CD4-positive, CD25-positive, alpha-beta regulatory T cell (primary cell): Measurements from ENCODE around the gene PIK3CA. TPM values are rescaled to one million over a fixed set of nuclear protein-coding genes. Genes with fewer than 3 reads are reported as not detected.

Experiments
- ATAC-seq, 2 donors: fragments of 150-1000 bp; cut with Tn5 transposase; one replicate each; pipeline ENCODE4 v1.10.0; 2021; ENCODE audit warnings: low read depth in 2 of 2, moderate number of reproducible peaks in 2 of 2, moderate library complexity in 1 of 2
- DNase-seq, 3 donors: peaks; one replicate each; pipeline versions ENCODE4 v3.0.0 to v3.0.0-alpha.2; 2012 to 2022; ENCODE audit warnings: mixed read lengths in 1 of 3
- H3K27ac ChIP-seq: one replicate; pipeline ENCODE4 v1.7.0; 2013; ENCODE audit warnings: mild to moderate bottlenecking, low read length; ENCODE audit not compliant: insufficient read depth, poor library complexity, severe bottlenecking
- H3K27me3 ChIP-seq: one replicate; pipeline ENCODE4 v1.7.0; 2013; ENCODE audit warnings: low read length; ENCODE audit not compliant: control insufficient read depth, insufficient read depth
- H3K36me3 ChIP-seq: one replicate; pipeline ENCODE4 v1.7.0; 2013; ENCODE audit warnings: mild to moderate bottlenecking, low read length, moderate library complexity; ENCODE audit not compliant: control insufficient read depth, insufficient read depth
- H3K4me1 ChIP-seq: 2 replicates; pipeline ENCODE4 v1.7.0; 2013; ENCODE audit warnings: mild to moderate bottlenecking, low read length; ENCODE audit not compliant: insufficient read depth, control insufficient read depth, poor library complexity, severe bottlenecking
- H3K4me3 ChIP-seq: one replicate; pipeline ENCODE4 v1.7.0; 2013; ENCODE audit warnings: low read depth, mild to moderate bottlenecking, low read length, moderate library complexity
- H3K9me3 ChIP-seq, 2 experiments: 1 replicate in 1 of 2; 2 replicates in 1 of 2; pipeline ENCODE4 v1.7.0; 2013; ENCODE audit warnings: low read length in 2 of 2, mild to moderate bottlenecking in 1 of 2, moderate library complexity in 1 of 2; ENCODE audit not compliant: control insufficient read depth in 2 of 2
- H3K27ac Mint-ChIP-seq, 3 donors: one replicate each; pipeline ENCODE4 v1.8.0; 2020 to 2022; ENCODE audit warnings: mild to moderate bottlenecking in 3 of 3, mixed read lengths in 3 of 3, moderate library complexity in 2 of 3
- H3K27me3 Mint-ChIP-seq: one replicate; pipeline ENCODE4 v1.8.0; 2022; ENCODE audit warnings: mild to moderate bottlenecking, mixed read lengths
- H3K36me3 Mint-ChIP-seq: one replicate; pipeline ENCODE4 v1.8.0; 2020; ENCODE audit warnings: mixed read lengths
- H3K4me1 Mint-ChIP-seq, 4 donors: one replicate each; pipeline ENCODE4 v1.8.0; 2020 to 2022; ENCODE audit warnings: mixed read lengths in 4 of 4, mild to moderate bottlenecking in 1 of 4
- H3K4me3 Mint-ChIP-seq, 4 donors: one replicate each; pipeline ENCODE4 v1.8.0; 2020 to 2022; ENCODE audit warnings: mild to moderate bottlenecking in 4 of 4, mixed read lengths in 4 of 4, moderate library complexity in 3 of 4
- H3K9me3 Mint-ChIP-seq, 7 donors: one replicate each; pipeline ENCODE4 v1.8.0; 2020 to 2022; ENCODE audit warnings: mixed read lengths in 7 of 7, mild to moderate bottlenecking in 3 of 7, moderate library complexity in 2 of 7
- polyA plus RNA-seq, 4 donors: library from polyadenylated mRNA; unstranded; fragments of 300-500 nt; fragmentation: Illumina TruSeq; gene quantifications; one replicate each; pipeline ENCODE4 v1.2.3, GENCODE V29; 2021
- total RNA-seq: library from RNA; stranded (reverse); gene quantifications from one replicate; pipeline ENCODE4 v1.2.3, GENCODE V29; 2022

The PIK3CA gene
- 38.0 TPM for total RNA-seq
- polyA plus RNA-seq, result 10 to 100 TPM; 15.8 to 21.8 (median 18.3) TPM

DNA sequence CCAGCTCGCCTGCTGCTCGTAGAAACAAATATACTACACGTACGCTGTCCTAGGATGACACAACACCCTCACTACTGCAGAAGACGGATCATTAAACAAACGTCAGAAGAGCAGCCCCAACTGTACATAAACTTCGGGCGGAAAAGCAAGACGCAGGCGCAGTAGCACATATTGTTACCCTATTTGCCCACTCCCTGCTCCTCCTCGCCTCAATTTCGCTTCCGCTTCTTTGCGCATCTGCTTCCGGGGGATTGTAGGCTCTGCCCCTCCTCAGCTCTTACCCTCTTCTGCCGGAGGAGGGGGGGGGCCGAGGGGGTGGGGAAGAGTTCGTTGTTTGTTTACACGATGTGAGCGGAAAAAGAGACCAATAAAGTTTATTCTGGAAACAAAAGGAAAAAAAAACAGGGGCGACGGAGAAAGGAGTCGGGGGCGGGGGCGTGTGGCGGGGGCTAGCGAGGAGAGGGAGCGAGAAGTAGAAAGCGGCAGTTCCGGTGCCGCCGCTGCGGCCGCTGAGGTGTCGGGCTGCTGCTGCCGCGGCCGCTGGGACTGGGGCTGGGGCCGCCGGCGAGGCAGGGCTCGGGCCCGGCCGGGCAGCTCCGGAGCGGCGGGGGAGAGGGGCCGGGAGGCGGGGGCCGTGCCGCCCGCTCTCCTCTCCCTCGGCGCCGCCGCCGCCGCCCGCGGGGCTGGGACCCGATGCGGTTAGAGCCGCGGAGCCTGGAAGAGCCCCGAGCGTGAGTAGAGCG, at the start of gene PIK3CA:
TSS of gene PIK3CA (plus strand) at position 485 of the 743 bp plus-strand sequence. CDS start 50,469 bp downstream, outside the sequence.
- ATAC-seq, result peak; percentile 80 to 83
- Histone ChIP-seq H3K4me3 (peak within 1 kb of the TSS; percentile 99), H3K9me3 (no peaks in the 10 kb centered on the region), H3K36me3 (no peaks in the 10 kb centered on the region), H3K27ac (peak within 1 kb of the TSS; percentile 96), H3K4me1 (peaks cover 38% of the 10 kb centered on the region), H3K27me3 (peaks cover 3% of the 10 kb centered on the region)
- Mint-ChIP-seq H3K36me3 (no peaks in the 10 kb centered on the region), H3K27me3 (peaks cover 12% of the 10 kb centered on the region), H3K9me3 (no peaks in the 10 kb centered on the region), H3K27ac (peak within 1 kb of the TSS; percentile 97 to 99 (median 98)), H3K4me3 (peak within 1 kb of the TSS; percentile 93 to 100 (median 98)), H3K4me1 (peaks cover 11 to 42% (median 33%) of the 10 kb centered on the region in 4 donors)
- peak; percentile 95 to 99 (median 97) for DNase-seq

DNA sequence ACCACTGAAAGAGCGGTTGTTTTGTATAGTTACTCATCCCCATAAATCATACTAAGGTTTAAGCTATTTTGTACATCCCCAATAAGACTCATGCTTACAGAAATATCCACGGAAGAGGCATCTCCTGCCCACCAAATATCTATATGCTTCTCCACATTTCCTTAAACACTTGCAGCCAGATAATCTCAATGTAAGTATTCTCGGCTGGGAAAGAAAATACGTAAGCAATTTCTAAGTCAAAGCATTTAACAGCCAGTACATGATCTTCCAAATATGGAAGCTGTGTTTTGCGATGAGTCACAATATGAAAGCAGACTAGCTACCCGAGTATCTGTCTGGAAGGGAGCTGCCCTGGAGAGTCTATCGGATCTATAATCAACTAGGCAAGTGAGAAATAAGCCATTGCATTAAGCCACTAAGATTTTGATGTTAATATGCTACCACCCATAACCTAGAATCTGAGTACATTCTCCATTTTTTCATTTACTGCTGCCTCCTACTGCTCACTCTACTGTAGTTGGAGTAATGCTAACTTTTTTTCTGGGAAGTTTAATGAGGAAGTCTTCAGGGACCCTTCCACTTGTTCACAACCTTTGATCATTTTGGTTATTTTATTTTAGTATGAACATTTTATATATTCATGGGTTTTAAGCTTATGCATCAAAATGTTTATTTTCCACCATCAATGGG, 49.6 kb upstream of the PIK3CA start:
- Mint-ChIP-seq H3K27me3 (peaks cover 19% of the 10 kb centered on the region), H3K9me3 (no peaks in the 10 kb centered on the region), H3K4me1 (peaks cover 0 to 5% (median 0%) of the 10 kb centered on the region in 4 donors), H3K36me3 (no peaks in the 10 kb centered on the region), H3K27ac (no peak overlapping the region), H3K4me3 (no peak overlapping the region)
- Histone ChIP-seq H3K9me3 (no peaks in the 10 kb centered on the region), H3K4me3 (no peak overlapping the region), H3K4me1 (no peaks in the 10 kb centered on the region), H3K27me3 (no peaks in the 10 kb centered on the region), H3K27ac (no peak overlapping the region), H3K36me3 (no peaks in the 10 kb centered on the region)
- DNase-seq (no peak), ATAC-seq (no peak)

DNA sequence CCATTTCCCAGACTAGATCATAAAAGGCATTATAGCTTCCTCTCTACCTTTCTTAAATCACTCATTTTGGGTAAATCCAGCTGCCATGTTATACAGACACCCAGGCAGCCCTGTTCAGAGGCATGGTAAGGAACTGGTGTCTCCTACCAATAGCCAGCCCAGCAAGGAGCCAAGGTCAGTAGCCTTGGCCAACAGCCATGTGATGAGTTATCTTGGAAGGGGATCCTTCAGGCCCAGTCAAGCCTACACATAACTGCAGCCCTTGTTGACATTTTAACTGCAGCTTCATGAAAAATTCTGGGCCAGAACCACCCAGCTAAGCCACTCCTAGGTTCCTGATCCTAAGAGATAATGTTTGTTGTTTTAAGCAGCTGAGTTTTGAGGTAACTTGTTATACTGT, 47.5 kb upstream of the PIK3CA start:
- no peak for ATAC-seq
- DNase-seq, result no peak
- peaks cover 0 to 5% (median 1%) of the 10 kb centered on the region in 4 donors for H3K4me1 Mint-ChIP-seq
- Histone ChIP-seq H3K27ac (no peak overlapping the region), H3K9me3 (no peaks in the 10 kb centered on the region), H3K36me3 (no peaks in the 10 kb centered on the region), H3K4me1 (no peaks in the 10 kb centered on the region), H3K27me3 (no peaks in the 10 kb centered on the region), H3K4me3 (no peak overlapping the region)
- peaks cover 25% of the 10 kb centered on the region for H3K27me3 Mint-ChIP-seq
- H3K36me3 Mint-ChIP-seq, result no peaks in the 10 kb centered on the region
- no peak overlapping the region for H3K4me3 Mint-ChIP-seq
- no peaks in the 10 kb centered on the region for H3K9me3 Mint-ChIP-seq
- H3K27ac Mint-ChIP-seq, result no peak overlapping the region

DNA sequence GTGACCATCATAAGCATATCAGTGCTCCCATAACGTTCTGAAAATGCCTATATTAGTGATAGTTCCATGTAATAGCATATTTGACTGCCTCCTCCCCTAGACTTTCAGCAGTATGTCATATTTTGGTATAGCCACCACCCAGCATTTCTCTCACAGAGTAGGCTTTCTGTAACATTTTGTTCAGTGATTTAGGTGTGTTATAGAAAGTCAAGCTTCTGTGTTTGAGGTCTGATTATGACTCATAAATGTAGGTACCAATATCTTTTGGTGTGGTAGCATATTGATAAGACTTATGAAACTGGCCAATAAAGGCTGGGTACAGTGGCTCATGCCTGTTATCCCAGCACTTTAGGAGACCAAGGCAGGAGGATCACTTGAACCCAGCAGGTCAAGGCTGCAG, 42.3 kb upstream of the PIK3CA start:
- Histone ChIP-seq H3K4me1 (no peaks in the 10 kb centered on the region), H3K27me3 (peaks cover 6% of the 10 kb centered on the region), H3K27ac (no peak overlapping the region), H3K9me3 (no peaks in the 10 kb centered on the region), H3K4me3 (no peak overlapping the region), H3K36me3 (no peaks in the 10 kb centered on the region)
- Mint-ChIP-seq H3K4me1 (peaks cover 0 to 3% (median 0%) of the 10 kb centered on the region in 4 donors), H3K9me3 (peaks cover 0 to 5% (median 0%) of the 10 kb centered on the region in 7 donors), H3K36me3 (no peaks in the 10 kb centered on the region), H3K4me3 (no peak overlapping the region), H3K27ac (peak overlapping the region in 1 of 3 donors; percentile 15), H3K27me3 (peaks cover 48% of the 10 kb centered on the region)
- DNase-seq (no peak), ATAC-seq (no peak)

DNA sequence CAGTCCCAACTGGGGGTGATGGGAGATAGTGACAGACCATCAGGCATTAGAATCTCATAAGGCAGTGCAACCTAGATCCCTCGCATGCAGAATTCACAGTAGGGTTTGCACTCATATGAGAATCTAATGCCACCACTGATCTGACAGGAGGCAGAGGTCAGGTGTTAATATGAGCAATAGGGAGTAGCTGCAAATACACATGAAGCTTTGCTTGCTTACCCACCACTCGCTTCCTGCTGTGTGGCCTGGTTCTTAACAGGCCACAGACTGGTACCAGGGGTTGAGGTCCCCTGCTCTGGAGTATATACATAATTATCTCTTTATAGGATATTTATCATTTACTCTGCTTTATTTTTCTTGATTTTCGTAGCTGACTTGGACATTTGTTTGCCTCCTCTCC, 40.5 kb upstream of the PIK3CA start:
- Mint-ChIP-seq H3K4me3 (no peak overlapping the region), H3K27me3 (peaks cover 59% of the 10 kb centered on the region), H3K9me3 (peaks cover 0 to 5% (median 0%) of the 10 kb centered on the region in 7 donors), H3K4me1 (peaks cover 0 to 3% (median 0%) of the 10 kb centered on the region in 4 donors), H3K27ac (no peak overlapping the region), H3K36me3 (no peaks in the 10 kb centered on the region)
- no peaks in the 10 kb centered on the region for H3K36me3 ChIP-seq
- no peaks in the 10 kb centered on the region for H3K4me1 ChIP-seq
- ATAC-seq, result no peak
- H3K27me3 ChIP-seq, result peaks cover 9% of the 10 kb centered on the region
- H3K27ac ChIP-seq, result no peak overlapping the region
- H3K9me3 ChIP-seq, result peaks cover 0 to 3% of the 10 kb centered on the region in 2 experiments
- no peak for DNase-seq
- H3K4me3 ChIP-seq, result no peak overlapping the region

DNA sequence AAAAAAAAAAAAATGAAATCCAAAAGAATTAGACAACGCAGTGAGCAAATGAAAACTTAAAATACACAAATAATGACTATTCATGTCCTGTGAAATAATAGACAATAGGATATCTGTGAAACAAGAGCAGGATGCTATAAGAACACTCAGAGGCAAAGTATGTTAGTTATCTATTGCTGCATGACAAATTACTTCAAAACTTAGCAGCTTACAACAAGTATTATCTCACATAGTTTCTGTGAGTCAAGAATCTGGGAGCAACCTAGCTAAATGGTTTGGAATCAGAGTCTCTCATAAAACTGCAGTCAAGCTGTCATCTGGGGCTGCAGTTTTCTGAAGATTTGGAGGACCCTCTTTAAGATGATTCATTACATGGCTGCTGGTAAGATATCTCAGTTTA, 40.1 kb upstream of the PIK3CA start:
- ATAC-seq (no peak), DNase-seq (no peak)
- Histone ChIP-seq H3K4me3 (no peak overlapping the region), H3K36me3 (no peaks in the 10 kb centered on the region), H3K9me3 (peaks cover 0 to 3% of the 10 kb centered on the region in 2 experiments), H3K4me1 (no peaks in the 10 kb centered on the region), H3K27ac (no peak overlapping the region), H3K27me3 (peaks cover 14% of the 10 kb centered on the region)
- Mint-ChIP-seq H3K27me3 (peaks cover 60% of the 10 kb centered on the region), H3K27ac (no peak overlapping the region), H3K4me1 (peaks cover 0 to 3% (median 0%) of the 10 kb centered on the region in 4 donors), H3K9me3 (peaks cover 0 to 5% (median 0%) of the 10 kb centered on the region in 7 donors), H3K36me3 (no peaks in the 10 kb centered on the region), H3K4me3 (no peak overlapping the region)

DNA sequence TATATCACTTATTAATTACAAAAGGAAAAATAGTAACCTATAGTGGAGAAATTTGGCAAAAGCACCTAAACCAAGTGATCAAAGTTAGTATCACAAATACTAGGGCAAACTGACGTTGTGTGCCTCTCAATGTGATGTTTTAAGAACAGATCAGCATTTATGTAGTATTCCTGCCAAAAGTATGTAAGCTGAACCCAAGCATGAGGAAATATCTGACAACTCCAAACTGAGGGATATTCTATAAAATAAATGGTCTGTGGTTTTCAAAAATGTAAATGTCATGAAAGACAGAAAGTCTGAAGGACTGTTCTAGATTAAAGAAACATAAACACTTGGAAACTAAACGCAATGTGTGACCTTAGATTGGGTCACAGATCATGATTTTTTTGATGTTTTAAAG, 34.3 kb upstream of the PIK3CA start:
- H3K4me3 ChIP-seq, result no peak overlapping the region
- peaks cover 22% of the 10 kb centered on the region for H3K27me3 ChIP-seq
- ATAC-seq, result no peak
- no peaks in the 10 kb centered on the region for H3K36me3 Mint-ChIP-seq
- H3K9me3 ChIP-seq, result peaks cover 0 to 3% of the 10 kb centered on the region in 2 experiments
- H3K27me3 Mint-ChIP-seq, result peaks cover 77% of the 10 kb centered on the region
- no peaks in the 10 kb centered on the region for H3K4me1 ChIP-seq
- no peak overlapping the region for H3K4me3 Mint-ChIP-seq
- DNase-seq, result no peak
- H3K4me1 Mint-ChIP-seq, result peaks cover 0 to under 1% (median 0%) of the 10 kb centered on the region in 4 donors
- H3K27ac Mint-ChIP-seq, result no peak overlapping the region
- no peak overlapping the region for H3K27ac ChIP-seq
- no peaks in the 10 kb centered on the region for H3K36me3 ChIP-seq
- peaks cover 0 to 5% (median 0%) of the 10 kb centered on the region in 7 donors for H3K9me3 Mint-ChIP-seq
